Measurements from ENCODE around the gene TMEM52. TPM values are rescaled to one million over a fixed set of nuclear protein-coding genes. Genes with fewer than 3 reads are reported as not detected.

Gene TMEM52
- total and polyA plus RNA-seq, 9 of the 15 experiments (the other 6 are each of a cell fraction or from before 2014, with no cell fraction given), result 0.37 to 22.5 (median 6.8) TPM

DNA sequence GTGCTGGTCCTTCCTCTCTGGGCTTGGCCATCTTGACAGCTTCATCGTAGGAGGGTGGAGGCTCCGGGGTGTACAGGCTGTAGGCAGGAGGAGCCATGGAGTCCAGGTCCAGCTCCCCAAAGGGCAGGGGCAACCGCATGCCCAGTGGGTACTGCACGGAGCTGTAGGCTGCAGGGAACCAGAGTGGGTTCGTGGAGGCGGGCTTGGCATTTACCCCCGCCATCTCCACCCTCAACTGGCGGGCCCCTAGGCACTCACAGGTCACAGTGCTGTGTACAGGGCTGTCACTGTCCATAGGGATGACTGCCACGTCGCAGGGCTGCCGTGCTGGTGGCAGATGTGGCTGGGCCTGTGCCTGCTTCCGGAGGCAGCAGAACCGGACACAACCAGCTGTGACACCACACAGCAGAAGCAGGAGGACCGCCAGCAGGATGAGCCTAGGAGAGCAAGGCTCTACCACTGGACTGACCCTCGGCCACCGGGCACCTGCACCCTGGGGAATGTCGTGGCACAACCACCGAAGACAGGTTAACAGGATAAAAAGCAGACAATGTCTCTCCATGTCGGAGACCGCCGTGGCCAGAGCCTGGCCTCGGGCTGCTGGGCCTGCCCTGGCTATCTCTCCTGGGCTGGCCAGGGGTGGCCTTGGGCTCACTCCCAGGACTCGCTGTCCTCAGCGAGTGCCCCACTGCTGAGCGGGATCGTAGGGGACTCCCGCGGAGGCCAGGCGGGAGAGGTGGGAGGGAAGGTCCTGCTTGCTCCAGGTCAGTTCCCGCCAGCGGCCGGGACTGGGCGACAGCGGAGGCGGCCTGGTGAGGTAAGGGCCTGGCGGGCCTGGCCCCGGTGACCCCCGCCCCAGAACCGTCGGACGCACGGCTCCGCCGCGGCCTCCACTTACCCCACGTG, 831 bp downstream of the TMEM52 start (continued):
- TF ChIP-seq, protein P1, sequence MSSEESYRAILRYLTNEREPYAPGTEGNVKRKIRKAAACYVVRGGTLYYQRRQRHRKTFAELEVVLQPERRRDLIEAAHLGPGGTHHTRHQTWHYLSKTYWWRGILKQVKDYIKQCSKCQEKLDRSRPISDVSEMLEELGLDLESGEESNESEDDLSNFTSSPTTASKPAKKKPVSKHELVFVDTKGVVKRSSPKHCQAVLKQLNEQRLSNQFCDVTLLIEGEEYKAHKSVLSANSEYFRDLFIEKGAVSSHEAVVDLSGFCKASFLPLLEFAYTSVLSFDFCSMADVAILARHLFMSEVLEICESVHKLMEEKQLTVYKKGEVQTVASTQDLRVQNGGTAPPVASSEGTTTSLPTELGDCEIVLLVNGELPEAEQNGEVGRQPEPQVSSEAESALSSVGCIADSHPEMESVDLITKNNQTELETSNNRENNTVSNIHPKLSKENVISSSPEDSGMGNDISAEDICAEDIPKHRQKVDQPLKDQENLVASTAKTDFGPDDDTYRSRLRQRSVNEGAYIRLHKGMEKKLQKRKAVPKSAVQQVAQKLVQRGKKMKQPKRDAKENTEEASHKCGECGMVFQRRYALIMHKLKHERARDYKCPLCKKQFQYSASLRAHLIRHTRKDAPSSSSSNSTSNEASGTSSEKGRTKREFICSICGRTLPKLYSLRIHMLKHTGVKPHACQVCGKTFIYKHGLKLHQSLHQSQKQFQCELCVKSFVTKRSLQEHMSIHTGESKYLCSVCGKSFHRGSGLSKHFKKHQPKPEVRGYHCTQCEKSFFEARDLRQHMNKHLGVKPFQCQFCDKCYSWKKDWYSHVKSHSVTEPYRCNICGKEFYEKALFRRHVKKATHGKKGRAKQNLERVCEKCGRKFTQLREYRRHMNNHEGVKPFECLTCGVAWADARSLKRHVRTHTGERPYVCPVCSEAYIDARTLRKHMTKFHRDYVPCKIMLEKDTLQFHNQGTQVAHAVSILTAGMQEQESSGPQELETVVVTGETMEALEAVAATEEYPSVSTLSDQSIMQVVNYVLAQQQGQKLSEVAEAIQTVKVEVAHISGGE (CRISPR knock-in tag; IDR thresholded peaks at IDR 0.05), result no peak
- TF ChIP-seq TRIM28 (IDR thresholded peaks at IDR 0.05) (no peak), PCBP1 (IDR thresholded peaks at IDR 0.05; ENCODE audit: low read depth, low read length, poor library complexity, severe bottlenecking) (no peak), RBM39 (optimal IDR thresholded peaks at IDR 0.05; ENCODE audit: low read depth, low read length) (no peak), TAL1 (IDR thresholded peaks at IDR 0.05) (no peak), YBX1 (IDR thresholded peaks at IDR 0.05) (no peak), NFATC3 (IDR thresholded peaks at IDR 0.05) (no peak), ZNF197 (CRISPR knock-in tag; IDR thresholded peaks at IDR 0.05; ENCODE audit: low read depth) (no peak), SNRNP70 (optimal IDR thresholded peaks at IDR 0.05; ENCODE audit: low read depth, low read length) (no peak), SMAD4 (CRISPR knock-in tag; conservative IDR thresholded peaks at IDR 0.05) (no peak)
- TF ChIP-seq, protein P2, sequence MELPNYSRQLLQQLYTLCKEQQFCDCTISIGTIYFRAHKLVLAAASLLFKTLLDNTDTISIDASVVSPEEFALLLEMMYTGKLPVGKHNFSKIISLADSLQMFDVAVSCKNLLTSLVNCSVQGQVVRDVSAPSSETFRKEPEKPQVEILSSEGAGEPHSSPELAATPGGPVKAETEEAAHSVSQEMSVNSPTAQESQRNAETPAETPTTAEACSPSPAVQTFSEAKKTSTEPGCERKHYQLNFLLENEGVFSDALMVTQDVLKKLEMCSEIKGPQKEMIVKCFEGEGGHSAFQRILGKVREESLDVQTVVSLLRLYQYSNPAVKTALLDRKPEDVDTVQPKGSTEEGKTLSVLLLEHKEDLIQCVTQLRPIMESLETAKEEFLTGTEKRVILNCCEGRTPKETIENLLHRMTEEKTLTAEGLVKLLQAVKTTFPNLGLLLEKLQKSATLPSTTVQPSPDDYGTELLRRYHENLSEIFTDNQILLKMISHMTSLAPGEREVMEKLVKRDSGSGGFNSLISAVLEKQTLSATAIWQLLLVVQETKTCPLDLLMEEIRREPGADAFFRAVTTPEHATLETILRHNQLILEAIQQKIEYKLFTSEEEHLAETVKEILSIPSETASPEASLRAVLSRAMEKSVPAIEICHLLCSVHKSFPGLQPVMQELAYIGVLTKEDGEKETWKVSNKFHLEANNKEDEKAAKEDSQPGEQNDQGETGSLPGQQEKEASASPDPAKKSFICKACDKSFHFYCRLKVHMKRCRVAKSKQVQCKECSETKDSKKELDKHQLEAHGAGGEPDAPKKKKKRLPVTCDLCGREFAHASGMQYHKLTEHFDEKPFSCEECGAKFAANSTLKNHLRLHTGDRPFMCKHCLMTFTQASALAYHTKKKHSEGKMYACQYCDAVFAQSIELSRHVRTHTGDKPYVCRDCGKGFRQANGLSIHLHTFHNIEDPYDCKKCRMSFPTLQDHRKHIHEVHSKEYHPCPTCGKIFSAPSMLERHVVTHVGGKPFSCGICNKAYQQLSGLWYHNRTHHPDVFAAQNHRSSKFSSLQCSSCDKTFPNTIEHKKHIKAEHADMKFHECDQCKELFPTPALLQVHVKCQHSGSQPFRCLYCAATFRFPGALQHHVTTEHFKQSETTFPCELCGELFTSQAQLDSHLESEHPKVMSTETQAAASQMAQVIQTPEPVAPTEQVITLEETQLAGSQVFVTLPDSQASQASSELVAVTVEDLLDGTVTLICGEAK (IDR thresholded peaks at IDR 0.05), result peak; percentile 56; the same call in 1 of the 2 replicates
- TF ChIP-seq, protein P2 (CRISPR knock-in tag; IDR thresholded peaks at IDR 0.05), result no peak
- TF ChIP-seq, protein P3, sequence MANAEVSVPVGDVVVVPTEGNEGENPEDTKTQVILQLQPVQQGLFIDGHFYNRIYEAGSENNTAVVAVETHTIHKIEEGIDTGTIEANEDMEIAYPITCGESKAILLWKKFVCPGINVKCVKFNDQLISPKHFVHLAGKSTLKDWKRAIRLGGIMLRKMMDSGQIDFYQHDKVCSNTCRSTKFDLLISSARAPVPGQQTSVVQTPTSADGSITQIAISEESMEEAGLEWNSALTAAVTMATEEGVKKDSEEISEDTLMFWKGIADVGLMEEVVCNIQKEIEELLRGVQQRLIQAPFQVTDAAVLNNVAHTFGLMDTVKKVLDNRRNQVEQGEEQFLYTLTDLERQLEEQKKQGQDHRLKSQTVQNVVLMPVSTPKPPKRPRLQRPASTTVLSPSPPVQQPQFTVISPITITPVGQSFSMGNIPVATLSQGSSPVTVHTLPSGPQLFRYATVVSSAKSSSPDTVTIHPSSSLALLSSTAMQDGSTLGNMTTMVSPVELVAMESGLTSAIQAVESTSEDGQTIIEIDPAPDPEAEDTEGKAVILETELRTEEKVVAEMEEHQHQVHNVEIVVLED (CRISPR knock-in tag; IDR thresholded peaks at IDR 0.05), result no peak

Measured in K562 (cell line).